Measurements from ENCODE around the gene SYT17.

Gene SYT17

DNA sequence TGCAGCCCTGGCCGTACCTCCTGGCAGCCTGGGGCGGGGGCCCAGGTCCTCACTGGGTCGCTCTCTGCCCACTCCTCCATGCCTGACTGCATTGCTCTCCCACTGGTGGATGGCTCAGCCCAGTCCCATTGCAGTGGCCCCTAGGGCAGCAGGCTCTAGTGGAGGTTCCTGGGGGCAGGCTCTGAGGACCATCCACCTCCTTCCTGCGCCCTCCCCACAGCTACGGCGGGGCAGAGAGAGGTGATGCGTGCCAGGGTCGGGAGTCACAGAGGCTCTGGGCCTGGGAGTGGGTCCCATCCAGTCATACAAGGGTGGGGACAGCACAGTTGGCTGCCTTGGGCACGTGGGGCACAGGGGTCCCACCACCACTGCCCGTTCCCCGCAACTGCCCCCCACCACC, 73.5 kb downstream of the SYT17 start:
- Mint-ChIP-seq H3K27ac (no peak overlapping the region), H3K4me1 (no peaks in the 10 kb centered on the region)
- TF ChIP-seq, protein P1, sequence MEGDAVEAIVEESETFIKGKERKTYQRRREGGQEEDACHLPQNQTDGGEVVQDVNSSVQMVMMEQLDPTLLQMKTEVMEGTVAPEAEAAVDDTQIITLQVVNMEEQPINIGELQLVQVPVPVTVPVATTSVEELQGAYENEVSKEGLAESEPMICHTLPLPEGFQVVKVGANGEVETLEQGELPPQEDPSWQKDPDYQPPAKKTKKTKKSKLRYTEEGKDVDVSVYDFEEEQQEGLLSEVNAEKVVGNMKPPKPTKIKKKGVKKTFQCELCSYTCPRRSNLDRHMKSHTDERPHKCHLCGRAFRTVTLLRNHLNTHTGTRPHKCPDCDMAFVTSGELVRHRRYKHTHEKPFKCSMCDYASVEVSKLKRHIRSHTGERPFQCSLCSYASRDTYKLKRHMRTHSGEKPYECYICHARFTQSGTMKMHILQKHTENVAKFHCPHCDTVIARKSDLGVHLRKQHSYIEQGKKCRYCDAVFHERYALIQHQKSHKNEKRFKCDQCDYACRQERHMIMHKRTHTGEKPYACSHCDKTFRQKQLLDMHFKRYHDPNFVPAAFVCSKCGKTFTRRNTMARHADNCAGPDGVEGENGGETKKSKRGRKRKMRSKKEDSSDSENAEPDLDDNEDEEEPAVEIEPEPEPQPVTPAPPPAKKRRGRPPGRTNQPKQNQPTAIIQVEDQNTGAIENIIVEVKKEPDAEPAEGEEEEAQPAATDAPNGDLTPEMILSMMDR (IDR thresholded peaks at IDR 0.05) = no peak

DNA sequence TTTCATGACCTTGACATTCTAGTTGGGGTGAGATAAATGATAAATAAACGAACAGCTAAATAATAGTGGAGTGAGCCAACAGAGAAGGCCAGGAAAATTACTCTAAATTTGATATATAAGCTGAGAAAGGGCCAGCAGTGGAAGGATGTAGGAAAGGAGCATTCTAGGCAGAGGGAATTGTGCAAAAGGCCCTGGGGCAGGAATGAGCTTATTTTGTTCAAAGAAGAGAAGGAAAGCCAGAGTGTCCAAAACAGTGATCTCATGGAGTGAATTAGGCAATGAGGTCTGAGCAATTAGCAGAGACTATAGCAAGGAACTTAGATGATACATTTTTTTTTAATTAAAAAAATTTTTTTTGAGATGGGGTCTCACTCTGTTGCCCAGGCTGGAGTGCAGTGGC, 74.1 kb downstream of the SYT17 start:
- TF ChIP-seq, protein P1 (IDR thresholded peaks at IDR 0.05) = no peak
- no peak overlapping the region for H3K27ac Mint-ChIP-seq
- no peaks in the 10 kb centered on the region for H3K9me3 Mint-ChIP-seq
- H3K27me3 Mint-ChIP-seq (ENCODE audit: low read depth, poor library complexity) = peaks cover 8% of the 10 kb centered on the region
- no peak for DNase-seq
- H3K4me1 Mint-ChIP-seq = no peaks in the 10 kb centered on the region
- no peaks in the 10 kb centered on the region for H3K36me3 Mint-ChIP-seq (ENCODE audit: low read depth)
- no peak overlapping the region for H3K4me3 Mint-ChIP-seq

More for the DNA sequence above, 73.5 kb downstream of the SYT17 start:
- H3K36me3 Mint-ChIP-seq (ENCODE audit: low read depth) = no peaks in the 10 kb centered on the region
- peaks cover 3% of the 10 kb centered on the region for H3K9me3 Mint-ChIP-seq
- no peak overlapping the region for H3K4me3 Mint-ChIP-seq
- no peak for DNase-seq
- peaks cover 5% of the 10 kb centered on the region for H3K27me3 Mint-ChIP-seq (ENCODE audit: low read depth, poor library complexity)

DNA sequence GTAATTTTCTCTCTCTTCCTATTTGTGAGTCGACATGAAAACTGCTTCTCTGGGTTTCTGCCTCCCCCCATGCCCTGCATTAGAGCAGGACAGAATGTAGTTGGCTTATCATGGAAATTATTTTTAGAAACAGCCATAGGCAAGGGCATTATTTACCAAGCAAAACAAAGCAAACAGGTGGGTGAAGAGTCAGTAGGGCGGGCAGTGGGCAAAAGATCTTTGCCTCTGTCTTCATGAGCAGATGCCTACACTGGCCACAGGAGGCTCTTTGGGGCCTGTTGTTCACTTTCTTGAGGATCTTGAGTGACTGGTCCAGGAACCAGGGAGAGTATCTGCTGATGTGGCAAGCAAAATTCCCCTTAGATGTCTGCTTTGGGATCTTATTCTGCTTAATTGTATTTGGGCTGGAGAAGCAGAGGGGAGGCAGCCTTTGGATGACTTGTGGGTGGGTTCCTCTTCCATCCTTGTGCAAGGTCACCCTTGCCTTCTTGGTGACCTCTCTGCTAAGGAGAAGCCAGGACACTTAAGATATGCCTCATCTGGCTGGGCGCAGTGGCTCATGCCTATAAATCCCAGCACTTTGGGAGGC, 75.0 kb downstream of the SYT17 start:
- H3K36me3 Mint-ChIP-seq (ENCODE audit: low read depth) = no peaks in the 10 kb centered on the region
- peaks cover 3% of the 10 kb centered on the region for H3K27me3 Mint-ChIP-seq (ENCODE audit: low read depth, poor library complexity)
- H3K4me3 Mint-ChIP-seq = no peak overlapping the region
- H3K9me3 Mint-ChIP-seq = peaks cover 4% of the 10 kb centered on the region
- DNase-seq = no peak
- H3K27ac Mint-ChIP-seq = no peak overlapping the region
- TF ChIP-seq, protein P1 (IDR thresholded peaks at IDR 0.05) = no peak
- H3K4me1 Mint-ChIP-seq = no peaks in the 10 kb centered on the region

DNA sequence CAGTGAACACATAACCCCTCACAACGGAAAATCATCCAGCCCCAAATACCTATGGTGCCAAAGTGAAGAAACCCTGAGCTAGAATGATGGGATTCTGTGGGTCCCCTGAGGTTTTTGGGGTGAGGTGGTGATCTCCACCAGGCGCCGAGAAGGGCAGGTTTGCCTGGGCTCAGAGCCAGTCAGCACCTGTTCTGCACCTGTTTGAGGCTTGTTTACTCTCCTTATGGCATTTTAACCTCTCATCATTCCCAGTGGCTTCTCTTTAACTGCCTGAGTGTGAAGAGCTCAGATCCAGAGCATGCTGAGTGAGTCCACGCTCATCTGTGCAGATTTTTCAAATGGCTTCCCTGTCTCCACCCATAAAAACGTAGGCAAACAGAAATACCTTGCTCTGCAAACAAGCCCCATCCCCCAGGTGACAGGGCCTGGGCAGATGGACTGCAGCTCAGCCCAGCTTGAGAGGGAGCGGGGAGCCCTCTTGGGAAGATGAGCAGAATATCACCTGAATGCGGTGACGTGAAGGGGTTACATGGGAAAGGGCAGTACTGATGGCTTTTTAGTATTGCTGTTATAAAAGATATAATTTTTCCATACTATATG, 77.4 kb downstream of the SYT17 start:
- H3K9me3 Mint-ChIP-seq = peaks cover 4% of the 10 kb centered on the region
- H3K4me3 Mint-ChIP-seq = no peak overlapping the region
- TF ChIP-seq, protein P1 (IDR thresholded peaks at IDR 0.05) = no peak
- no peaks in the 10 kb centered on the region for H3K36me3 Mint-ChIP-seq (ENCODE audit: low read depth)
- no peak overlapping the region for H3K27ac Mint-ChIP-seq
- no peak for DNase-seq
- no peaks in the 10 kb centered on the region for H3K4me1 Mint-ChIP-seq
- H3K27me3 Mint-ChIP-seq (ENCODE audit: low read depth, poor library complexity) = peaks cover 3% of the 10 kb centered on the region

DNA sequence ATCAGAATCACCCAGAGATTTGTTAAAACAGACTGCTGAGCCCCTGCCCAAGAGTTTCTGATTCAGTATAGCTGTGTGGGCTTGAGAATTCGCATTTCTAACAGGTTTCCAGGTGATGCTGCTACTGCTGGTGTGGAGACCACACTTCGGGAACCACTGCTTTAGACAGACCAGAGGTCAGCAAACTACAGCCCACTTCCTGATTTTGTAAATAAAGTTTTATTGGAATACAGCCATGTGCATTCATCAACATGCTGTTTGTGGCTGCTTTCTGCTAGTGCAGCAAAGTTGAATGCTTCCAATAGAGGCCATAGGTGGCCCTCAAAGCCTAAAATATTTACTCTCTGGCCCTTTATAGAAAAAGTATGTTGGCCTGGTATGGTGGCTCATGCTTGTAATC, 84.9 kb downstream of the SYT17 start:
- DNase-seq = no peak
- Mint-ChIP-seq H3K27me3 (ENCODE audit: low read depth, poor library complexity) (peaks cover 6% of the 10 kb centered on the region), H3K4me3 (no peak overlapping the region), H3K36me3 (ENCODE audit: low read depth) (no peaks in the 10 kb centered on the region), H3K9me3 (peaks cover 1% of the 10 kb centered on the region), H3K27ac (no peak overlapping the region), H3K4me1 (no peaks in the 10 kb centered on the region)
- TF ChIP-seq, protein P1 (IDR thresholded peaks at IDR 0.05) = no peak

DNA sequence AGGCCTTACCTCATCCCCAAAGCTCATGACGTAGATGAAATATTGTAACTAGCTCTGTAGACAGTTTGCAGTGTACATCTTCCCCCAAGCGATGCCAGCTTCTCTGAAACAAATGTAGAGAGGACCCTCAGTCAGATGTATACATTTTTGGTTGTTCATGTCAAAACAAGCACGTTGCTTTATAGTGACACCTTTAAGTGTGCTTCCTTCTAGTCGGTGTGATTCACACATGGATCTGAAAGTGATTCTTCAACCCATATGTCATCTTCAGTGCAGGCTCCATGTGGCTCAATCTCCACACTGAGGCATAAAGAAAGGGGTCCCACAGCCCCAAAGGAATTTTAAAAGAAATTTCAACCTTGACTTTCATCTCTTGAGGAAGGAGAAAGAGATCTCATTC, 86.6 kb downstream of the SYT17 start:
- Mint-ChIP-seq H3K4me1 (no peaks in the 10 kb centered on the region), H3K9me3 (no peaks in the 10 kb centered on the region)

More for the DNA sequence above, 86.6 kb downstream of the SYT17 start:
- no peaks in the 10 kb centered on the region for H3K36me3 Mint-ChIP-seq (ENCODE audit: low read depth)
- TF ChIP-seq, protein P1 (IDR thresholded peaks at IDR 0.05) = no peak
- H3K4me3 Mint-ChIP-seq = no peak overlapping the region
- peaks cover 6% of the 10 kb centered on the region for H3K27me3 Mint-ChIP-seq (ENCODE audit: low read depth, poor library complexity)
- no peak for DNase-seq
- H3K27ac Mint-ChIP-seq = no peak overlapping the region
